GM12801 (cell line): ENCODE measurements around the gene CHD2.

Source experiments
- CTCF ChIP-seq: IDR thresholded peaks from one replicate; pipeline ENCODE4 v1.5.1; 2011; ENCODE audit warnings: control low read depth; ENCODE audit not compliant: insufficient read length; ENCODE audit errors: extremely low read depth

Gene CHD2

GRCh38 chr15:92899601-92899947, 550 bp upstream of the CHD2 start:
- TF ChIP-seq CTCF: no peak

GRCh38 chr15:92900731-92901071, 577 bp downstream of the CHD2 start:
- no peak for TF ChIP-seq CTCF

GRCh38 chr15:92901072-92901761, 1.1 kb downstream of the CHD2 start:
- TF ChIP-seq CTCF: no peak

GRCh38 chr15:92901995-92902394, 1.9 kb downstream of the CHD2 start:
- TF ChIP-seq CTCF: no peak

GRCh38 chr15:92902737-92903593, 2.8 kb downstream of the CHD2 start:
- no peak for TF ChIP-seq CTCF

- TF ChIP-seq CTCF: no peak
Measured at GRCh38 chr15:92903631-92903965, 3.5 kb downstream of the CHD2 start.

- no peak for TF ChIP-seq CTCF
Measured at GRCh38 chr15:92903966-92904721, 4.0 kb downstream of the CHD2 start.
